ENCODE data around the gene ZMIZ1.

ZMIZ1 gene

GRCh38 chr10:79079490-79080355, 11.0 kb downstream of the ZMIZ1 start:
- no peak for DNase-seq (ENCODE audit: low spot score)

DNA sequence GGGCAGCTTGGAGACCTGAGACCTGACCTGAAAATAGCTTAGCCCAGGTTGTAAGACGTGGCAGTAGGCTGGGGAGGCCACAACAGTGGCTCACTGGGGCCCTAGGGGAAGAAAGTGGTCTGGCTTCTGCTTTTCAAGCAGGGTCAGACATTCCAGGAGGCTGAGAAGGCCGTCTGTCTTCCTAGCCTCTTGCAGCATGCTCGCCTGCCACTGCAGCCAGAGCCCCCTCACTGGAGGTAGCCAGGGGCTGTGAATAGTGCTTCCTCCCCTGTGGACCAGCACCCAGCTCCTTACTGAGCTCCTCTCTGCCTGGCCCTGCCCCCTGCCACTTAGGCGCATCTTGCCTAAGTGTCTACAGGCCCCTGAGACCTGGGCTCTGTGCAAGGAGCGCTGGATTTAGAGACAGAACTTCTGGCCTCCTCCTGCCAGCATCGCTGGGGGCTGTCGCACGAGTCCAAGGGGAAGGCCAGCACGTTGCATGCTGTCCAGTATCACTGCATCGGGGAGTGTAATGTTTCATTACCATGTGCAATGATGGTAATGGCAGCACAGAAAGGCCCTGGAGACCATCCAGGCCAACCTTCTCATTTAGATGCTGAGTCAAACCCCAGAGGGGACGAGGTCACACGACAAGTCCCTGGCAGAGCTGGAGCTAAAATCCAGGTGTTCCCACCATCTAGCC, 12.7 kb downstream of the ZMIZ1 start:
- DNase-seq (ENCODE audit: low spot score), result no peak

DNA sequence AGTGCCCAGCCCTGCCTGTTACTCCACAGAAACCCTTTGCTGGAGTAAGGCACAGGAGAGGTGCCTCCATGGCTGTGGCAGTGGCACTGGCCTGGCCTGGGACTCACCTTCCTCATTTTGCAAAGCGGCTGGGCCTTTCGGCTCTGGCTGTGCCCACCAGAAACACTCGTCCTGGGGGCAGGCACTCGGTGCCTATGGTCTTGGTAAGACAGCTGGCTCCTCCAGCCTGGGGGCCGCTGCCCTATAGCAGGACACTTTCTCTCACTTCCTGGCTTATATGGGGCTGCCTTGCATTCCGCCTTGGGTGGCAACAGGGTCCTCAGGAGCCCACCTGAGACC, 13.2 kb downstream of the ZMIZ1 start:
- DNase-seq (ENCODE audit: low spot score), result no peak

DNA sequence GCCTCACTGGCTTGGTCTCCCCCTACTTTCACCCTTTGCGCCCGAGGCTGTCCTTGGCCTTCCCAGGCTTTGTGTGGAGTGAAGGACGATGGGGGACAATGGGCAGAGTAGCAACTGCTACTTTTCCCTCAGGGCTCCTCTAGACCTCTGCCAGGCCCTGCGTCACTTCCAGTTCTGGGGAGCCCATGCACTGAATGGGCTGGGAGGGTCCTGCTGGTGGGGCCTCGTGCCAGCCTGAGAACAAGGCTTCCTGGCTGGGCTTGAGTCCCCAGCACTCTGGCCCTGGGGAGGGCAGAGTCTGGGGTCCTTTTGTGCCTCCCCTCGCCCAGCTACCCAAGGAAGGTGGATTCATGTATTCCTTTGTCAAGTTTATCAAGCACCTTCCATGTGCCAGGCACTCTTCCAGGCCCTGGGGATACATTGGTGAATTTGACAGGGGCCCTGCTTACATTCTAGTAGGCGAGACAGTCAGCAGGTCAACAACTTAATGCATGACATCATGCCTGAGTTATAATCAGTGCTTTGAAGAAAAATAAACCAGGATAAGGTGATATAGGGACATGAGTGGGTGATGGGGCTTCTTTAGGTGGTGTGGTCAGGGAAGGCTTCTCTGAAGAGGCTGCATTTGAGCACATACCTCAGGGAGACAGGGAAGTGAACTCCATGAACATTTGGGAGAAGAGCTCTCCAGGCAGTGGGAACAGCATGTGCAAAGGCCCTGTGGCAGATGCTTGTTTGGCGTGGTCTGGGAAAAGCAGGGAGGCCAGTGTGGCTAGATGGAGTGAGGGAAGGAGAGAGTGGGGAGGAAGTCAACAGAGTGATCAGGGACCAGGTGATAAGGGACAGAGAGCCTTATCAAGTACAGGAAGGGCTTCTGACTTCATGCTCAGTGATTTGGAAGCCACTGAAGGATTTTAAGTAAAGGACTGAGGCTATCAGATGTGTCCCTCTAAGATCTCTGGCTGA, 14.1 kb downstream of the ZMIZ1 start:
- DNase-seq (ENCODE audit: low spot score), result no peak

- peak; percentile 45 for DNase-seq (ENCODE audit: low spot score)
Observed at GRCh38 chr10:79084012-79084971, 15.5 kb downstream of the ZMIZ1 start.

DNA sequence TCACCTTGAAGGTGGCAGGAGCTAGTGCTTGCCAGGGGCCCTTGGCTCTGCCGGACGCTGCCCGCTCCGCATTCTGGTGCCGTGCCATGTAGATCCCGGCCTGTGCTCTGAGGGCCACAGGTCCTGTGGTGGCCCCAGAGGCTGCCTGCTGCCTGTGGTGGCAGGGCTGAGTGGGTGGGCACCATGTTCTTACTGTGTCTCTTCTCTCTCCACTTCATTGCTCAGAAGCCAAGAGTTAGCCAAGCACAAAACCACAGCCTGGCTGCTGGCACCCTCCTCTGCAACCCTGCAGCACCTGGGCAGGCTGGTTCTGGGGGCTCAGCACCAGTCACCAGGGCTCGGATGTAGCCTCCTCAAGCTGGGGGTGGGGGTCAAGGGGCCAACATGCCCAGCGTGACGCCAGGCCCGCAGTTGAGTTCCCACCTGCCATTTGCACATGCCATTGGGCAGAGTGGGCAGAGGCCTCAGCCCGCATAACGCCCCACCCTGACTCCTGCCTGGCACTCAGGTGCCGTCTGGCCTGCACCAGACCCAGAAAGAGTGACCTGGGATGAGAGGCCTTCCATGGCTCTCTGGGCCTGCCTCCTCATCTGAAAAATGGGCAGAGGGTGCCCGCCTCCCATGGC, 16.3 kb downstream of the ZMIZ1 start:
- no peak for DNase-seq (ENCODE audit: low spot score)

DNA sequence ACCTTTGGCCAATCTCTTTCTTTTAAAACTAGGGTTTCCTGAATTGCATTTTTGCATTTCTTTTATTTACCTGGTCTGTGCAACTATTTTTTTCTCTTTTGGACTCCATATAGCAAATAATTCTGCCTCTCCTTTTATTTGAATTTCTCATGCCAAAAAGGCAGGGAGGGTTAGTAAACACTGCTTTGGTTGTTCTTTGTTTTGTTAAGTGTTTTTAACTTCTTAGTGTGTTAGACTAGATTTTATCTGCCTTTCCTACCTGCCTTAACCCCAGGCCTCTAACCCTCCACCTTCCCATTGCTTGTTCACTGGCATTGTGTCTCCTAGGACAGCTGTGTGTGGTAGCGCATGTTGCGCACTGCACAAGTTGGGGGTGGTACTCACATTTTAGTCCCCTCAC, 18.1 kb downstream of the ZMIZ1 start:
- no peak for DNase-seq (ENCODE audit: low spot score)

DNA sequence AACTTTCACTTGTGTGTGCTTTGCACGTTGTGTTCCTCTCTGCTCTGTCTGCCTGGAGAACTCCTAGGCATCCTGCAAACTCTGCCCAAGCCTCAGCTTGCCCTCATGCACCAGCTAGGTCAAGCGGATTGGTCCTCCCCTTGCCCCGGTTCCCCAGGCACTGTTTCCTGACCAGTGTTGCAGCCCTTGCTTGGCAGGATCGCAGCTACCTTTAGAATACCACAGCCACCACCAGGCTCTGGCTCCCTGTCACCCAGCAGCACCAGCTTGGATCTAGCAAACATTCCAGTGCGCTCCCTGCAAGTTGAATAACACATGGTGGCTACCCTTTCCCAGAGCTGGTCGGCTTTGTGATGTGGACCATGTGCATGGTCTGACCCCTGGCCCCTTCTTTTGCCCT, 19.0 kb downstream of the ZMIZ1 start:
- no peak for DNase-seq (ENCODE audit: low spot score)

- no peak for DNase-seq (ENCODE audit: low spot score)
Observed at GRCh38 chr10:79088176-79088575, 19.4 kb downstream of the ZMIZ1 start.

DNA sequence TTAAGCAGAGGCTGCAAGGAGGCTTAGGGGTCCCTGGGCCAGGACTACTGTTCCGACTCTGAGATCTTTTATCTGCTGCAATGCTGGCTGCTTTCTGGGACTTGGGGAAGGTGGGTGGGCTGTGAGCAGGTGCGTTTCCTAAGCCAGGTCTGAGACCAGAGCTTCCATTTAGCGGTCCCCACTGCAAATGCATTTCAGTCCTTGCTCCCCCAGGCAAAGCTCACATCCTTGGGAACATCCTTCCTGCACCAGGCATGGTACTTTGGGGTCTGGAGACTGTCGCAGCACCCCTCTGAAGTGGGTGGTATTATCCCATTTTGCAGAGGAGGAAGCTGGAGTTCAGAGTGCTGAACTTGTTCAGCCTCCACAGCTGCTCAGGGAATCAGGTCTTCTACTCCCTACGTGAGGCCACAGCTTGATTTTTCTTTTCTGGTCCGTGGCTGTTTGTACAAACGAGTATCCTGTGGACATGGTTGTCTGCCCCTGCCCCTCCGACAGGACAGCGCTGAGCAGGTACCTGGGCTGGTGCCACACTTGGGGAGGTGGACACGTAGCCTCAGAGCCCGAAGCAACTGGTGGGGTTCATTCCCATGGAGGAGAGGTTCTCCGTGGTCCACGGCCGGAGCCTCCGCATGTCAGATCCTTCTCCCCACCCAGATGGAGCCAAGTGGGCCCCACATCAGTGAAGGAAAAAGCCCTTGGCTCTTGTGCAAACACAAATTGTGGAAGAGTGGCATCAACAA, 20.0 kb downstream of the ZMIZ1 start:
- DNase-seq (ENCODE audit: low spot score), result no peak

DNA sequence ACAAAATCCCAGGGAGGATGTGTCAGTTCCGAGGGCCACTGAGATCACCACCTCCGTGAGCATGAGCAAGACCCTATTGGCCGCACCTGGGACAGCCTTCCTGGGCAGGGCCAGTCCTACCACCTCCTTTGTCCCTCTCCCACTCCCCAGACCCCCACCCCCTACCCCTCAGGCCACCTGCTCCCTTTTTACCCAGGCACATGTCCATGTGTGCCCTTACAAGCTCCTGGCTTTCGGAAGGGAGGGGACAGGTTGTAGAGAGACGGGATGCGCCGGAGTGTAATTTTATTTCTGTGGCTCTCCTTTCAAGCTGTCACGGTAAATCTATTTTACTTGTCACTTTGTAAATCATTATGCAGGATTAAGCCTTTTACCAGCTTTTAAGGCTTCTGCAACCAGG, 20.9 kb downstream of the ZMIZ1 start:
- no peak for DNase-seq (ENCODE audit: low spot score)

- no peak for DNase-seq (ENCODE audit: low spot score)
Observed at GRCh38 chr10:79090134-79090803, 21.5 kb downstream of the ZMIZ1 start.

GRCh38 chr10:79092292-79092896, 23.6 kb downstream of the ZMIZ1 start:
- no peak for DNase-seq (ENCODE audit: low spot score)

- DNase-seq (ENCODE audit: low spot score), result peak; percentile 80
Observed at GRCh38 chr10:79093658-79094411, 25.1 kb downstream of the ZMIZ1 start.

DNA sequence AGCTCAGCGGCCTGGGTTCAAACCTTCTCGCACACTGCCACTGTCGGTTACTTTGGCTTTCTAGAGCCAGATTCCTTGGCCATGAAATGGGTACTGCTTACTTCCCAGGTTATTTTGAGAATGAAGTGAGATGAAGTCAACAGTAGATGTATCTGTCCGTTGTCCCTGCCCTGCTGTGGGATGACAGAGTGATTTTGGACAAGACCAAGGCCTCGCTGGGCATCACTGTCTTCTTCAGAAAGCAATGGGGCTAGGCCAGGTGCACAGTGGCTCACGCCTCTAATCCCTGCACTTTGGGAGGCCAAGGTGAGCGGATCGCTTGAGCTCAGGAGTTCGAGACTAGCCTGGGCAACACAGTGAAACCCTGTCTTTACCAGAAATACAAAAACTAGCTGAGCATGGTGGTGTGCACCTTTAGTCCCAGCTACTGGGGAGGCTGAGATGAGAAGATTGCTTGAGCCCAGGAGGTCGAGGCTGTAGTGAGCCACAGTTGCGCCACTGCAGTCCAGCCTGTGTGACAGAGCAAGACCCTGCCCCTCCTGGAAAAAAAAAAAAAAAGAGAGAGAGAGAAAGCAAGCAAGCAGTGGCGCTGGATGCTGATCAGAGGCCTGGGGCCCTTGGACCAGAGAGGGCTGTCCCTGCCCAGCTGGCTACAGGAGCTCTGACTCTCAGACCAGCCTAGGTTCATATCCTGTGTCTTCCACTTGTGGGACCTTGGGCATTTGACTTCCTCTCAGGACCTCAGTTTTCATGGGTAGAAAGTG, 25.8 kb downstream of the ZMIZ1 start:
- no peak for DNase-seq (ENCODE audit: low spot score)

DNA sequence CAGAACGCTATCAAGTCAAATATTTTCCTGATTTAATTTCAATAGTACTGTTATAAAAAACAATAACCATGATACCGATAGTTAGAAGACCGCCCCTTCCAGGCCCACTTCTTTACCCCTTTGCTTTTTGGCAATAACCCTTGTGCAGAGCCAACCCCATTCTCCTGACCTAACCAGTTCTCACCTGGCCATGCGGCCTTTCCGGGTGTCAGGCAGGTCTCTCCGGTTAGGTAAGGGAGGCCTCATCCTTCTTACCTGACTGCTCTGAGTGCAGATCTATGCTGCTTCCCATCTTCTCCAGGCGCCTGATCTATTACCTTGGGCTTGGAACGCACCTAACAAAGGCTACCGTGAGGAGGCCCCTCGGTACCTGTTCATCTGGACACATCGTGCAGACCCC, 26.6 kb downstream of the ZMIZ1 start:
- no peak for DNase-seq (ENCODE audit: low spot score)

GRCh38 chr10:79096514-79096913, 27.7 kb downstream of the ZMIZ1 start:
- no peak for DNase-seq (ENCODE audit: low spot score)
